ENCODE results near the gene NAA30.

Gene NAA30

GRCh38 chr14:57400556-57401494, 10.4 kb downstream of the NAA30 start:
- DNase-seq: no peak

- no peak for DNase-seq
Observed at GRCh38 chr14:57401501-57401900, 11.1 kb downstream of the NAA30 start.

- DNase-seq: no peak
Observed at GRCh38 chr14:57402173-57402852, 11.9 kb downstream of the NAA30 start.

- no peak for DNase-seq
Observed at GRCh38 chr14:57403521-57403864, 13.1 kb downstream of the NAA30 start.

GRCh38 chr14:57405562-57405961, 15.2 kb downstream of the NAA30 start:
- no peak for DNase-seq

- no peak for DNase-seq
Observed at GRCh38 chr14:57408037-57408436, 17.7 kb downstream of the NAA30 start.

- DNase-seq: no peak
Observed at GRCh38 chr14:57408634-57409033, 18.2 kb downstream of the NAA30 start.

GRCh38 chr14:57412341-57412740, 22.0 kb downstream of the NAA30 start:
- no peak for DNase-seq

- no peak for DNase-seq
Observed at GRCh38 chr14:57413849-57414248, 23.5 kb downstream of the NAA30 start.

GRCh38 chr14:57417228-57417627, 26.8 kb downstream of the NAA30 start:
- no peak for DNase-seq

GRCh38 chr14:57418999-57419398, 28.6 kb downstream of the NAA30 start:
- no peak for DNase-seq

- no peak for DNase-seq
Observed at GRCh38 chr14:57420033-57420432, 29.6 kb downstream of the NAA30 start.

- DNase-seq: no peak
Observed at GRCh38 chr14:57420986-57421385, 30.6 kb downstream of the NAA30 start.

- no peak for DNase-seq
Observed at GRCh38 chr14:57435923-57436322, 45.5 kb downstream of the NAA30 start.

- DNase-seq: no peak
Observed at GRCh38 chr14:57461777-57462320, 71.5 kb downstream of the NAA30 start.

- no peak for DNase-seq
Observed at GRCh38 chr14:57462551-57462950, 72.2 kb downstream of the NAA30 start.

GRCh38 chr14:57464008-57464730, 73.8 kb downstream of the NAA30 start:
- DNase-seq: no peak
